RWPE2 (cell line): ENCODE measurements around the gene SLC6A6.

ENCODE experiments used
- ATAC-seq: fragments of 200-7000 bp; cut with Tn5 transposase; 3 replicates; pipeline ENCODE4 v1.9.1; 2021; ENCODE audit warnings: low read depth
- DNase-seq: peaks from one replicate; pipeline ENCODE4 v3.0.0-alpha.2; 2020; ENCODE audit warnings: low spot score
- H3K27ac ChIP-seq: fragments of 450-650 bp; 2 replicates; pipeline ENCODE4 v1.5.1; 2017; ENCODE audit warnings: mild to moderate bottlenecking; ENCODE audit not compliant: poor library complexity, severe bottlenecking
- H3K27me3 ChIP-seq: fragments of 250-450 bp; sonication (Bioruptor Pico); 2 replicates; pipeline ENCODE4 v1.5.1; 2021; ENCODE audit warnings: mild to moderate bottlenecking, moderate library complexity; ENCODE audit not compliant: insufficient read depth, poor library complexity, severe bottlenecking
- H3K36me3 ChIP-seq: fragments of 250-450 bp; sonication (Bioruptor Pico); 2 replicates; pipeline ENCODE4 v1.5.1; 2020; ENCODE audit warnings: low read depth, mild to moderate bottlenecking, moderate library complexity
- H3K4me1 ChIP-seq: fragments of 250-450 bp; sonication (Bioruptor Pico); 2 replicates; pipeline ENCODE4 v1.5.1; 2021; ENCODE audit warnings: mild to moderate bottlenecking, moderate library complexity; ENCODE audit not compliant: insufficient read depth, poor library complexity, severe bottlenecking
- H3K4me3 ChIP-seq: fragments of 250-450 bp; sonication (Bioruptor Pico); 2 replicates; pipeline ENCODE4 v1.5.1; 2021; ENCODE audit warnings: mild to moderate bottlenecking, moderate library complexity; ENCODE audit not compliant: severe bottlenecking
- H3K9me3 ChIP-seq: fragments of 250-450 bp; sonication (Bioruptor Pico); 2 replicates; pipeline ENCODE4 v1.5.1; 2021; ENCODE audit warnings: mild to moderate bottlenecking, moderate library complexity; ENCODE audit not compliant: severe bottlenecking
- TF ChIP-seq, protein P1 (sequence below): fragments of 450-650 bp; IDR thresholded peaks from one replicate; pipeline ENCODE4 v1.5.1; 2017; ENCODE audit warnings: mild to moderate bottlenecking, moderate library complexity; ENCODE audit not compliant: poor library complexity, severe bottlenecking

The SLC6A6 gene

DNA sequence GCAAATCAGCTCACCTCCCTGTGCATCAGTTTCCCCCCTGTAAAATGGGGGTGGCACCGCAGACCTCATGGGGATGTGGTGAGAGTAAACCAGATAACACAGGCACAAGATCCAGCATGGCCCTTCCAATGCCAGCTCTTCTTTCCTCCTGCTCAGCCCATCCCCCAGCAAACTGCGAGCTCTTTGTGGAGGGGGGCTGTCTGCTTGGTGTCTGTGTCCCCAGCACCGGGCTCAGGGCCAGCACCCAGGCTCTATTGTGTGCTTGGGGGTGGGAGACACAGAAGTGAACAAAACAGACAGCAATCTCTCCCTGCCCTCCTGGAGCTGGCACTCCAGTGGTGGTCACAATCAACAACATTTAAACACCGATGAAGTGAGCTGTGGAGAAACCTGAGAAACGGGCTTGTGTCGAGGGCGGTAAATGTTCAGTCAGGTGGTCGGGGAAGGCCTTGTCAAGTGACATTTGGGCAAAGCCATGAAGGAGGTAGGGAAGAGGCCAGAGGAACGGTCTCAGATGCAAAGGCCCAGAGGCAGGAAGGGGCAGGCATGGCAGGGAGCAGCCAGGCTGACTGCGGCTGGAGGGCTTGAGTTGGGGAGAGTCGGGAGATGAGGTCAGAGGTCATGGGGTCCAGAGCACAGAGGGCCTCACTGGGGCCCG, 109.3 kb downstream of the SLC6A6 start:
- no peaks in the 10 kb centered on the region for H3K9me3 ChIP-seq
- no peak overlapping the region for H3K4me3 ChIP-seq
- no peak for ATAC-seq
- H3K4me1 ChIP-seq = no peaks in the 10 kb centered on the region
- TF ChIP-seq, protein P1, sequence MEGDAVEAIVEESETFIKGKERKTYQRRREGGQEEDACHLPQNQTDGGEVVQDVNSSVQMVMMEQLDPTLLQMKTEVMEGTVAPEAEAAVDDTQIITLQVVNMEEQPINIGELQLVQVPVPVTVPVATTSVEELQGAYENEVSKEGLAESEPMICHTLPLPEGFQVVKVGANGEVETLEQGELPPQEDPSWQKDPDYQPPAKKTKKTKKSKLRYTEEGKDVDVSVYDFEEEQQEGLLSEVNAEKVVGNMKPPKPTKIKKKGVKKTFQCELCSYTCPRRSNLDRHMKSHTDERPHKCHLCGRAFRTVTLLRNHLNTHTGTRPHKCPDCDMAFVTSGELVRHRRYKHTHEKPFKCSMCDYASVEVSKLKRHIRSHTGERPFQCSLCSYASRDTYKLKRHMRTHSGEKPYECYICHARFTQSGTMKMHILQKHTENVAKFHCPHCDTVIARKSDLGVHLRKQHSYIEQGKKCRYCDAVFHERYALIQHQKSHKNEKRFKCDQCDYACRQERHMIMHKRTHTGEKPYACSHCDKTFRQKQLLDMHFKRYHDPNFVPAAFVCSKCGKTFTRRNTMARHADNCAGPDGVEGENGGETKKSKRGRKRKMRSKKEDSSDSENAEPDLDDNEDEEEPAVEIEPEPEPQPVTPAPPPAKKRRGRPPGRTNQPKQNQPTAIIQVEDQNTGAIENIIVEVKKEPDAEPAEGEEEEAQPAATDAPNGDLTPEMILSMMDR = no peak
- H3K27ac ChIP-seq = no peak overlapping the region
- H3K36me3 ChIP-seq = no peaks in the 10 kb centered on the region
- DNase-seq = peak; percentile 36
- H3K27me3 ChIP-seq = no peaks in the 10 kb centered on the region

DNA sequence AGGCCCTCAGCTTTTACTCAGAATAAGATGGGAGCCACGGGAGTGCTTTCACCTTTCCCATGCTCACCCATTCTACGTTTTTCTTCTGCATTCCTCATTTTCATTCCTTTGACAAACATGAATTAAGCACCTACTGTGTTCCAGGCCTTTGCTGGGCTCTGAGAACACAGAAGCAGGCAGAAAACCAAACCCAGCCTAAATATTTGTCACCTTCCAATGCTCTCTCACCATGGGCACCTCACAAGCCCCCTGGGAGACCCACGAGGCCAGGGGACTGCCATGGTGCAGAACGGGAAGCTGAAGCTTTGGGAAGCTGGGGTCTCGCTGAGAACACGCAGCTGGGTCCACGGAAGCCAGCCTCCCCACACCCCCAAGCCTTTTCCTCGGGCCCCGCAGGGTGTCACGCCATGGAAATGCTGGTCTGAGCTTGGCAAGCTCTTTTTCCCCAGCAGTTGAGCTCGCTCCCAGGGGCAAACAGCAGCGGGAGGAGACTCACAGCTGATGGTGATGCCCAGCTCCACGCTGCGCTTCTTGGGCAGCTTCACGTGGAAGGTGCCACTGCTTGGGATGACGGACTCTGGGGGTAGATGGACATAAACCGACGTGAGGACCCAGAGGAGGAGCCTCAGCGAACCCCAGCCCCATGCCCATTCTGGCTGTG, 110.0 kb downstream of the SLC6A6 start:
- TF ChIP-seq, protein P1 = no peak

DNA sequence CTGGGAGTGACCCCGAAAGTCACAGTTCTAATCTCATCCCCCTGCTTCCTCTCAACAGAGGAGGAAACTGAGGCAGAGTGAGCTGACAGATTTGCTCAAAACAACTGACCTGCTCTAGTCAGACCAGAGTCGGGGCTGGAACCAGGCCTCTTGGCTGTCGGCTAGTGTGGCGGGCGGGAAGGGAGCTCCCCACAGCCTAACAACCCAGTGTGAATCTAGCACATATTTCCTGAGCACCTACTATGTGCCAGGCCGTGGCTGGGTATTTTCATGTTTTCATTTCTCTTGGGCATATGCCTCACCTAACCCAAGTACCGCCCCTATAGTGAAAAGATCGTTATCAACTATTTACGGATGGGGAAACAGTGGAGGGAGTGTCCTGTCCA, 110.5 kb downstream of the SLC6A6 start:
- TF ChIP-seq, protein P1 = no peak

More for the DNA sequence above, 110.0 kb downstream of the SLC6A6 start:
- H3K27me3 ChIP-seq = no peaks in the 10 kb centered on the region
- no peaks in the 10 kb centered on the region for H3K9me3 ChIP-seq
- ATAC-seq = no peak
- H3K27ac ChIP-seq = no peak overlapping the region
- peak; percentile 34 for DNase-seq
- no peaks in the 10 kb centered on the region for H3K4me1 ChIP-seq
- H3K36me3 ChIP-seq = no peaks in the 10 kb centered on the region
- no peak overlapping the region for H3K4me3 ChIP-seq

DNA sequence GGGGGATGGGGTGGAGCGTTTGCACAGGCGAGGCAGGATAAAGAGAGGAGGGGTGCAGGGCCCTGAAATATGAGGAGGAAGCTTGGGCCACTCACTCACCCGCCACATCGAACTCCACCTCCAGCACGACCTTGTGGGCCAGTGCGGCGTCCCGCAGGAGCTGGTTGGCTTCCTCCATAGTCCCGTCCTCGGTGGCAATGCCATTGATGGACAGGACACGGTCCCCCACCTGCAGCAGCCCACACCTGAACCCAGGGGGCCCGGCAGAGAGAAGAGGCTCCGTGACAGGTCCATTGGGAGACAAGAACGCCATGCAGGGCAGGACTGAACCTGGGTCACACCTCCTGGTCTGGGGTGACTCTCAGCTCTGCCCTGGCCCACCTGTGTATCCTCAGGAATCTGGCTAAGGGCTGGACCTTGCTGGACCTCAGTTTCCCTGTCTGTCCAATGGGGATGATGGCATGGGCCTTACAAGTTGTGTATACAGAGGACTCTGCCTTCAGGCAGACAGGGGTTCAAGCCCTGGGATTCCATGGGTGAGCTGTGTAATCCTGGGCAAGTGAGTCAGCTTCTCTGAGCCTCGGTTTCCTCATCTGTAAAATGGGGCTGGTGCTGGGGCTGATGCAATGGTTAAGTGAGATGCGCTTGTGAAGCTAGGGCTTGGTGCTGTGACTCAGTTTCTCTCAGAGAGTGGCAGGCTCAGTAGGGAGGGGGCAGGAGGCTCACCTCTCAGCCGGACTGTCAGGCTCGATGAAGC, 111.3 kb downstream of the SLC6A6 start:
- no peaks in the 10 kb centered on the region for H3K4me1 ChIP-seq
- TF ChIP-seq, protein P1 = no peak
- no peak overlapping the region for H3K4me3 ChIP-seq
- H3K27me3 ChIP-seq = no peaks in the 10 kb centered on the region
- H3K36me3 ChIP-seq = no peaks in the 10 kb centered on the region
- no peaks in the 10 kb centered on the region for H3K9me3 ChIP-seq
- DNase-seq (peak; percentile 32), ATAC-seq (no peak)
- no peak overlapping the region for H3K27ac ChIP-seq

More for the DNA sequence above, 110.5 kb downstream of the SLC6A6 start:
- Histone ChIP-seq H3K27me3 (no peaks in the 10 kb centered on the region), H3K4me1 (no peaks in the 10 kb centered on the region), H3K36me3 (no peaks in the 10 kb centered on the region), H3K9me3 (no peaks in the 10 kb centered on the region), H3K4me3 (no peak overlapping the region), H3K27ac (no peak overlapping the region)
- DNase-seq (peak; percentile 19), ATAC-seq (no peak)
